ENCODE measurements around the gene CDK14.

DNA sequence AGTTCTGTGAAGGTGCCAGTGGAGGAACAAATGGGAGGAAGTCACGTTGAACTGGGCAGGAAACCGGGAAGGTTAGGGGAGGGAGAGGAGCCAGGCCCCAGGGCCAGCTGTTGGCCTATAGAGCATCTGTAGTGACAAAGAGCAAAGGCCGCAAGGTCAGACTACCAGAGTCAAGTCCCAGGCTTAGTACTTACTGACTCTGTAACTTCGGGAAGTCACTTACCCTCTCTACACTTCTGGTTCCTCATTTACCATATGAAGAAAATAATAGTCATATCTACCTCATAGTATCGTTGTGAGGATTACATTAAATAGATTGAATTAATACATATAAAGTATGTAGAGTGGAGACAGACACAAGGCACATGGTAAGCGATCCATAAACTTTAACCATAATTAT is 566.3 kb downstream of the CDK14 start:
- TF ChIP-seq, protein P1, sequence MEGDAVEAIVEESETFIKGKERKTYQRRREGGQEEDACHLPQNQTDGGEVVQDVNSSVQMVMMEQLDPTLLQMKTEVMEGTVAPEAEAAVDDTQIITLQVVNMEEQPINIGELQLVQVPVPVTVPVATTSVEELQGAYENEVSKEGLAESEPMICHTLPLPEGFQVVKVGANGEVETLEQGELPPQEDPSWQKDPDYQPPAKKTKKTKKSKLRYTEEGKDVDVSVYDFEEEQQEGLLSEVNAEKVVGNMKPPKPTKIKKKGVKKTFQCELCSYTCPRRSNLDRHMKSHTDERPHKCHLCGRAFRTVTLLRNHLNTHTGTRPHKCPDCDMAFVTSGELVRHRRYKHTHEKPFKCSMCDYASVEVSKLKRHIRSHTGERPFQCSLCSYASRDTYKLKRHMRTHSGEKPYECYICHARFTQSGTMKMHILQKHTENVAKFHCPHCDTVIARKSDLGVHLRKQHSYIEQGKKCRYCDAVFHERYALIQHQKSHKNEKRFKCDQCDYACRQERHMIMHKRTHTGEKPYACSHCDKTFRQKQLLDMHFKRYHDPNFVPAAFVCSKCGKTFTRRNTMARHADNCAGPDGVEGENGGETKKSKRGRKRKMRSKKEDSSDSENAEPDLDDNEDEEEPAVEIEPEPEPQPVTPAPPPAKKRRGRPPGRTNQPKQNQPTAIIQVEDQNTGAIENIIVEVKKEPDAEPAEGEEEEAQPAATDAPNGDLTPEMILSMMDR (IDR thresholded peaks at IDR 0.05): no peak
- no peak for TF ChIP-seq POLR2A (IDR thresholded peaks at IDR 0.05)

All from esophagus squamous epithelium (tissue), 4 donors.